Muscle of leg (tissue), 11 donors: Measurements from ENCODE around the gene CHST11. TPM values are rescaled to one million over a fixed set of nuclear protein-coding genes. Genes with fewer than 3 reads are reported as not detected.
"Not testable (repeated sequence)": the region's sequence is repeated elsewhere in the genome, so short reads cannot be mapped to it uniquely, and the experiment has no call there.

ENCODE experiments used
- DNase-seq: peaks from one replicate; pipeline ENCODE4 v3.0.0; 2013
- H3K27ac ChIP-seq: one replicate; pipeline ENCODE4 v1.5.1; 2013; ENCODE audit warnings: mild to moderate bottlenecking, low read length, control low read depth
- H3K27me3 ChIP-seq: one replicate; pipeline ENCODE4 v1.6.1; 2013; ENCODE audit warnings: low read length; ENCODE audit not compliant: control insufficient read depth, insufficient read depth
- H3K36me3 ChIP-seq: one replicate; pipeline ENCODE4 v1.6.1; 2013; ENCODE audit warnings: low read length; ENCODE audit not compliant: control insufficient read depth, insufficient read depth
- H3K4me1 ChIP-seq: one replicate; pipeline ENCODE4 v1.6.1; 2013; ENCODE audit warnings: low read length; ENCODE audit not compliant: control insufficient read depth, insufficient read depth
- H3K4me3 ChIP-seq: one replicate; pipeline ENCODE4 v1.5.1; 2013; ENCODE audit warnings: low read length, control low read depth
- H3K9me3 ChIP-seq: replicated peaks from 2 replicates; pipeline ENCODE4 v1.6.1; 2013; ENCODE audit warnings: low read depth, low read length; ENCODE audit not compliant: control insufficient read depth
- WGBS: methylation state at CpG from one replicate; pipeline ENCODE4 v1.1.5; 2013; ENCODE audit warnings: missing lambda C conversion rate; ENCODE audit not compliant: insufficient coverage; 5-methylcytosine and 5-hydroxymethylcytosine counted together
- polyA plus RNA-seq, 8 donors: library from polyadenylated mRNA; unstranded; fragments of 120-200 nt; gene quantifications; one replicate each; pipeline versions ENCODE4 v1.2.1 to v1.2.3, GENCODE V29; 2013; ENCODE audit warnings: inconsistent platforms in 1 of 8, low replicate concordance in 1 of 8; ENCODE audit not compliant: insufficient read length in 8 of 8, insufficient read depth in 1 of 8
- total RNA-seq: library from RNA; stranded (reverse); fragments of 120-200 nt; gene quantifications from one replicate; pipeline ENCODE4 v1.2.4, GENCODE V29; 2013

The CHST11 gene
- total and polyA plus RNA-seq, 9 donors: 1.1 to 3.9 (median 2.3) TPM

DNA sequence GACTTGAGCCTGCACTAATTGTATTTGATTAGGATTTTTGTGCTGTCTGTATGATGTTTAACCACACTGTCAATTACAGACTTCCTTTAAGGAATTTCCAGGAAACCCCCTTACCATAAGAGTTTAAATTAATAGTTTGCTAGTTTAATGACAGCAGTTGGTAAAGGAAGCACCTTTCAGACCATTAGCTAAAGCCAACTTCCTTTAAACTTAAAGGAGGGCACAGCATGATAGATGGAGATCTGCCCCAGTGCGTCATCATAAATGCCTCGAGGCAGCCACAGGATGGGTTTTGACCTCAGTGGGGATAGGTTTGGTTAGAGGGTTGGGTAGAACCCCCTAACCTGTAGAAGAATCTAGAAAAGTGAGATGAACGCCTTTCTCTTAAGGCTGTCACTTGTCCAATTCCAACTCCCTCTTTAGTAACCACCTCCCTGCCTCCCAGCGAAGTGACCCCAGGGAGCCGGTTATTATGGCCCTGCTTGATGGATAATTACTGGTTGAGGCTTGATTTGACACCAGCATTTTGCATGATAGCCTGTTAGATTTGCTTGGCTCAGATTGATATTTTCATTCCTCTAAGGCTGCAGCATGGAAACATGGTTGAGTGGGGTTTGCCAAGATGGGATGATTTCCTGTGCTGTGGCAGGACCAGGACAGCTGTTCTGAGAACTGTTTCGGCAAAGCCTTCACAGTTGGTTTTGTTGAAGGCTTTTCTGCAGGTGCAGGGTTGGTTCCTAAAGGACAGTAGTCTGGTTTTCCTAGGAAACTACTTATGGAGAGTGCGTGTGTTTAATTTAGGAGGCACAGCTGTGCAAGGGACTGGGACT, 62.7 kb downstream of the CHST11 start:
- no peak overlapping the region for H3K27ac ChIP-seq
- no peaks in the 10 kb centered on the region for H3K27me3 ChIP-seq
- H3K4me3 ChIP-seq: no peak overlapping the region
- H3K9me3 ChIP-seq: no peaks in the 10 kb centered on the region
- DNase-seq: peak; percentile 41
- no peaks in the 10 kb centered on the region for H3K36me3 ChIP-seq
- peaks cover 23% of the 10 kb centered on the region for H3K4me1 ChIP-seq
- 53% methylated on average over 2 of the region's 7 CpGs for WGBS

DNA sequence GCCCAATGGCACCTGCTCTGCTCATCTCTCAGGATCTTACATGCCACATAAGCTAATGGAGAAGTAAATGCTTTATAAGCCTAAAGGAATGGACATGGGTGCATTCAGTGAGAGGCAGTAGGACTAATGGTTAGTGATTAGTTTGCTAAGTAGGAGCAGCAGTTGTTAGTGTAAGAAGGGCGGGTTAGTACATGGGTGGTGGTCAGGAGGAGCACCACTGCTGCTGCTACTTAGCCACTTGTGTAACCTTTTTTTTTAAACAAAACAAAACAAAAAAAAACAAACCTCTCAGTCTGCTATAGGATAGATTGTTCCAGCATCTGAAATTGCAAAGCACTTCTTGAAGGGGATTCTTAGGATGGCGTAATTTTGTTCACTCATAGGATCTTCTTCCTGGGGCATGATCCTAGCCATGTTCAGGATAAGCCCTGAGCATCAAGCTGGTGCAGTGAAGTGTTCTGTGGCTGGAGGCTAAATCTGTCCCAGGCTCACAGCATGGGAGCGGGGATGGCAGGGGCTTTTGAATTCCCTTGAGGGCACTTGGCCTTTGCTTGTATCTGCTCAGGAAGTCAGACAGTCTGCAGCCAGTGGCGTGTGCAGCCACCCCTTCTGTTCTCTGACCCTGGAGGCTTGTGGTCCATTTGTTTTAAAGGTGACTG, 63.6 kb downstream of the CHST11 start:
- WGBS: 91% methylated on average over 2 of the region's 4 CpGs
- DNase-seq: no peak
- Histone ChIP-seq H3K36me3 (no peaks in the 10 kb centered on the region), H3K4me3 (no peak overlapping the region), H3K9me3 (no peaks in the 10 kb centered on the region), H3K4me1 (peaks cover 23% of the 10 kb centered on the region), H3K27me3 (no peaks in the 10 kb centered on the region), H3K27ac (no peak overlapping the region)

DNA sequence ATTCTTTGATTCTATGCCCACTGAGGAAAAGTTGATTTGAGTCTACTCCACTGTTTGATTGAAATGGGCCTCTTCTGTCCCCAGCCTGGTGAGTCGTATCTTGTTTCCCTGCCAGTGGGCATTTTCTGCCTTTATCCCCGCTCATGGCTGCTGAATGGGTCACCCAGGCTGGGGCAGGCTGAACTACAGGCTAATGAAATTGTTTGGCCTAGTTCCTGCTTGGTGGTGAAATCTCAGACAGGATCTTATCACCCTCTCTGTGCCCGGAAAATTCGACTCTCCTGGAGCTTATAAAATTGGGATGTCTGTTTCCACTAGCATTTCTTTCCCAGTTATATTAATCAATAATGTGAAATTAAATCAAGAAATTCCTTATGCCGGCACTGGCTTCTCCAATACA, 65.0 kb downstream of the CHST11 start:
- no CpG with 5 or more reads among the region's 5 CpGs for WGBS
- Histone ChIP-seq H3K4me1 (peaks cover 25% of the 10 kb centered on the region), H3K4me3 (no peak overlapping the region)

DNA sequence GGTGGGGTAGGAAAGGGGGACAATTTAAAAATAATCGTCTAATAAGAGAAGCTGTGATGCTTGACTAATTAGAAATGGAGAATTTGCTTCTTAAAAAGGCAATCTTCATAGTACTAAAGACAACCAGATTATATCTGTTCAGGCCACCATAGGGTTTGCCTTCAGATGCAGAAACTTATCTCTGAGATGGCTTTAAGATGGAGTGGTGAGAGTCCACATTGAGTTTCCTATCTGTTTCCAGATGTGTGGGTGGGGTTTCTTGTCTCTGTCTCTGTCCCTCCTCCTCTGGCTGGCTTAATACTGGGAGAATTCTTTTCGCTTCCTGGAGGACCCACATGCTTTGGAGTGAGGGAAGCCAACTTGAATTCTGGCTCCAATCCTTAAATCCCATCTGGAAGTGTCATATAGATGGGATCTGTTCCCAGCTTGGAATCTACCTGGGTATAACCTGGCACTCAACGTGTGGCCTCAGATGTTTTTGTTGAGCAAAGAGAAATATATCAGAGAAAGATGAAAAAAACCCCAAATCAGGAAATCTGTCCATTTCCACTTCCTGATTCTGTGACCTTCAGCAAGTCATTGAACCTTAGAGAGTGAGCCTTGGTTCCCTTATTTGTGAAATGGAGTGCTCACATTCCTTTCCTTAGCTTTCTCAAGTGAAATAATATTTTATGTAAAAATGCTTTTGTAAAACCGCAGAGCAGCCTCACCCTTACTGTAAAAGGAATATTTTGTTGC, 66.4 kb downstream of the CHST11 start:
- no peaks in the 10 kb centered on the region for H3K9me3 ChIP-seq
- H3K27ac ChIP-seq: no peak overlapping the region
- H3K27me3 ChIP-seq: no peaks in the 10 kb centered on the region
- DNase-seq: peak; percentile 75
- H3K4me1 ChIP-seq: peaks cover 25% of the 10 kb centered on the region
- no peak overlapping the region for H3K4me3 ChIP-seq
- WGBS: no CpG with 5 or more reads among the region's 4 CpGs
- no peaks in the 10 kb centered on the region for H3K36me3 ChIP-seq

More for the DNA sequence above, 65.0 kb downstream of the CHST11 start:
- no peak for DNase-seq
- H3K27me3 ChIP-seq: no peaks in the 10 kb centered on the region
- H3K9me3 ChIP-seq: no peaks in the 10 kb centered on the region
- no peak overlapping the region for H3K27ac ChIP-seq
- no peaks in the 10 kb centered on the region for H3K36me3 ChIP-seq

DNA sequence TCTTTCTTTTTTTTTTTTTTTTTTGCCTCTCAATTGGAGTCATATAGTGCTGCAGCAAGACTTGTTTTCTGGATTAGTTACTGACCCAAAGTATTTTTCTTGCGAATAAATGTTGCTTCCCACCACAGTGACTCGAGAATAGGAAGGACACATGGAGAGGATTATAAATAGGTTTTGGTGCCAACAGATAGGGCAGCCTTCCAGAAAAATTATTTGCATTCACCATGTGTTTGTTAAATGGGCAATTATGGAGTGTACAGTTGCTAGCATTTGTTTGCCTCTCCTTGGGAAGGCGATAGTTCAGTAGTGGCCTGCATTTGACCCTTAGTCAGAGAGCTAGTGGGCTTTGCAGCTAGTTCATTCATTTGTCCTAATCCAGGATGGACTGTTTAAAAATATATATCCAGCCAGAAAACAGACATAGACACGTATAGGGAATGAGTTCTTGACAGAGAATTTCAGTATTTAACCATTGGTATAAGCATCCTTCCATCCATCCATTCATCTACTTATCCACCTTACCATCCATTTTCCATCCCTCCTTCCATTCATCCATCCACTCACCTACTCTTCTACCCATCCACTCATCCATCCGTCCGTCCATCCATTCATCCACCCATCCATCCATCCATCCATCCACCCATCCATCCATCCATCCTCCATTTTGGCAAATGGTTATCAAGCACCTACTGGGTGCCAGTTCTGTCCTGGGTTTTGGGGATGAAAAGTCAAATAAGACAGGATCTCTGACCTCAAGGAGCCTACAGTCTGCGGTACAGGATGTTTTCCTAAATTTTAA, 67.5 kb downstream of the CHST11 start:
- DNase-seq: peak; percentile 74

DNA sequence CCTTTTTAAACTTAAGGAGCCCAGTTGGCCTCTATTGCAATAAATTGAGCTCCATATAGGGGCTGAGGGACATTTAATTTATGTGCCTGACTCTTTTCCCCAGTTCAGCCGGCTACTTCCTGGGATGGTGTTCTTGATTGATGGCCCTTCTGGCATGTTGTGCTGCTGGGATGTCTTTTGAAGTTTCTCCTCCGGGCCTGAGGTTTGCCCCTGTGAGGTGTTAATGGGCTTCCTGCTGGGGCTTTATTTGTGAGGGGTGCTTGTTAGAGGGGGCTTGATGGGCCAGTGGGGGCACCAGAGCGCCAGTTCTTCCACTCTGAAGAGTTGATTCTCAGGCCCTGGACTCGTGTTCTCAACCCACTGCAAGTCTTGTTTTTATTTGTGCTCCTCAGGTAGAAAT, 69.6 kb downstream of the CHST11 start:
- Histone ChIP-seq H3K9me3 (no peaks in the 10 kb centered on the region), H3K4me1 (peaks cover 12% of the 10 kb centered on the region), H3K27me3 (no peaks in the 10 kb centered on the region), H3K4me3 (no peak overlapping the region), H3K36me3 (no peaks in the 10 kb centered on the region), H3K27ac (no peak overlapping the region)
- 67% methylated on average over 2 of the region's 4 CpGs for WGBS
- DNase-seq: no peak

More for the DNA sequence above, 67.5 kb downstream of the CHST11 start:
- H3K36me3 ChIP-seq: no peaks in the 10 kb centered on the region
- no peak overlapping the region for H3K27ac ChIP-seq
- no peaks in the 10 kb centered on the region for H3K9me3 ChIP-seq
- no peaks in the 10 kb centered on the region for H3K27me3 ChIP-seq
- H3K4me1 ChIP-seq: peaks cover 25% of the 10 kb centered on the region
- no peak overlapping the region for H3K4me3 ChIP-seq
- WGBS: 20% methylated on average over 1 of the region's 7 CpGs

DNA sequence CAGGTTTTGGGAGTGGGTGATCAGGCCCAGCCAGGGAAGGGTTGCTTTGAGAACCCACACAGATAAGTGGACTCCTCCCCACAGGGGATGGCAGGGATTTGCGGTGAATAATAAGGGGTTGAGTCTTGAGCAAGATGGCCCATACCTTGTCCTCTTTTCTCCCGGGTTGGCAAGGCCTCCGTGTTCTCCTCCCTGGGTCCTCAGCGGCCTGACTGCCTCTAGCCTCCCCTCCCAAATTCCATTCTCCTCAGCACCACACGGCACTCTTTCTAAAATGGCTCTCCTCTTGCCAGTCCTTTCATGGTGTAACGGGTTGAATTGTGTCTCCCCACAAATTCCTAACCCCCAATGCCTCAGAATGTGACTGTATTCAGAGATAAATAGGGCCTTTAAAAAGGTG, 70.0 kb downstream of the CHST11 start:
- no peak for DNase-seq
- Histone ChIP-seq H3K27ac (no peak overlapping the region), H3K27me3 (no peaks in the 10 kb centered on the region), H3K4me3 (no peak overlapping the region), H3K9me3 (no peaks in the 10 kb centered on the region), H3K36me3 (no peaks in the 10 kb centered on the region), H3K4me1 (peaks cover 12% of the 10 kb centered on the region)
- WGBS: 47% methylated on average over 3 of the region's 6 CpGs

DNA sequence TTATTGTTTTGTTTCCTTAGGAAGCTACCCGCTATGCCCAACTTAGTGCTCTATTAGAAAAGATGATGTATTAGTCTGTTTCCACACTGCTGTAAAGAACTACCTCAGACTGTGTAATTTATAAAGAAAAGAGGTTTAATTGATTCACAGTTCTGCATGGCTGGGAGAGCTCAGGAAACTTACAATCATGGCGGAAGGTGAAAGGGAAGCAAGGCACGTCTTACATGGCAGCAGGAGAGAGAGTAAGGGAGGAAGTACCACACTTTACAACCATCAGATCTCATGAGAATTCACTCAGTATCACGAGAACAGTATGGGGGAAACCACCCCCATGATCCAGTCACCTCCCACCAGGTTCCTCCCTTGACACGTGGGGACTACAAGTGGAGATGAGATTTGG, 70.9 kb downstream of the CHST11 start:
- not testable (repeated sequence) for H3K27ac ChIP-seq, H3K9me3 ChIP-seq, H3K36me3 ChIP-seq, H3K4me3 ChIP-seq, H3K27me3 ChIP-seq, DNase-seq
- no CpG with 5 or more reads among the region's 5 CpGs for WGBS
- peaks cover 12% of the 10 kb centered on the region for H3K4me1 ChIP-seq

DNA sequence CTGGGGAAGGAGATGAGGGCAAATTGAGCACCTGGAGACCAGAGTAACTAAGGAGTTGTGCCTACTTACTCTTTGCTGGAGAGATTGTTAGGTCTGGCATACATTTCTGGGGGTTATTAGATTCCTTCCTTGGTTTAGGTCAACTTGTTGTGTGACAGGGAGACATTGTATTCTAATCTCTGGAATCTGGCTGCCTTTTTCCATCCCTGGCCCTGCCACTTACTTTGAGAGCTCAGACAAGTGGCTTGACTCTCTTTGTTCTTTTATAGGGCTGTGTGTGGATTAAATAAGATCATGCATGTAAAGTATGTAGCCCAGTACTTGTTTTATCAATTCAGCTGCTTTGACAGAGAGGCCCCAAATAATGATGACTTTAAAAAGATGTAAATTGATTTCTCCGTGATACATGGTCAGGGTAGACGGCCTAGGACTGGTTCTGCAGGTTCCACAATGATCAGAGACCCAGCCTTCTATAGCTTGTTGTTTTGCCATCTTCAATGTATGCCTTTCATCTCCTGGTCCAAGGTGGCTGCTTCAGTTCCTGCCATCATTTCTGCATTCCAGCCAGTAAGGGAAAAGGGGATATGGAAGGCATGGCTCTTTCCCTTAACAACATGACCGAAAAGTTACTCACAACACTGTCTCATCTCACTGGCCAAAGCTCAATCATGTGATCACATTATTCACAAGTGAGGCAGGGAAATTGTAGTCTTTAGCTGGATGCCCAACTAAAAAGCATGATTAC, 72.6 kb downstream of the CHST11 start:
- H3K4me1 ChIP-seq: peaks cover 2% of the 10 kb centered on the region
- H3K27me3 ChIP-seq: no peaks in the 10 kb centered on the region
- WGBS: 93% methylated on average over 2 of the region's 3 CpGs
- no peak for DNase-seq
- H3K36me3 ChIP-seq: no peaks in the 10 kb centered on the region
- H3K27ac ChIP-seq: no peak overlapping the region
- no peak overlapping the region for H3K4me3 ChIP-seq
- H3K9me3 ChIP-seq: no peaks in the 10 kb centered on the region
